HG02759 (cell line): ENCODE measurements around the gene SIK3.

Experiments used
- ATAC-seq: cut with Tn5 transposase; IDR thresholded peaks from one replicate; pipeline ENCODE4 v1.9.1; 2021; ENCODE audit warnings: mild to moderate bottlenecking, moderate library complexity; ENCODE audit not compliant: unreplicated experiment

SIK3 gene

DNA sequence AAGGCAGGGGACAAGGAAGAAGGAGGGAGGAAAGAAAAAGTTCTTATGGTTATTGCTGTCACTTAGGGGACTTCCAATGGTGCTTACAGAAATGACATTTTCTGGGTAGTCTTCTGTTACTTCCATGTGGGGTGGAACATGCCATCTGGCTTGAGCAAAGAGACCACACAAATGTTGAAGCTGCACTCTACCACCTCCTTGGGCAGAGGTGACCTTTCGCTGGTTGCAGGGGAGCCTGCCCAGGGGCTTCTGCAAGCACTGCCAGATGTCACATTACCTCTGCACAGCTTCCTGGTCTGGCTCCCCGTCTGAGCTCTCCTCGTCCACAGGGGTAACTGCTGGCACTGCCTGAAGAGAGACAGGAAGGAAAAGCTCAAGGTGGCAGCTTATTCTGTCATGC, 228.2 kb downstream of the SIK3 start:
- no peak for ATAC-seq

DNA sequence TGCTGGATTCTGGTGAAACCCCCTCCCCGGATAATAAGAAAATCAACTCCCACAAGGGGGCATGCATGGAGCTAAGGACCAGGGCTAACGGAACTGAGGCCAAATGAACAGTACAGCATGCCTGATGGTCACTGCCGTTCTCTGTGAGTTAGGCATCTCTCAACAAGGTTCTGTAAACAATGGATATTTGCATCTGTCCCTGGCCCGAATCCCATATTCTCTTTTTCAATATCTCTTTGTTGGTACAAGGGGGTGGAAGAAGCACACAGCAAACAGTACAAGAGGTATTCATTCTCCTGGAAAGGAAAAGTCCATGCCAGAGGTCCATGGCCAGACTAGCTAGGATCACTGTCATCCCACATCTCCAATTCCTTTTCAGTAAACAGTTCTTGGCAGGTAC, 228.6 kb downstream of the SIK3 start:
- no peak for ATAC-seq

DNA sequence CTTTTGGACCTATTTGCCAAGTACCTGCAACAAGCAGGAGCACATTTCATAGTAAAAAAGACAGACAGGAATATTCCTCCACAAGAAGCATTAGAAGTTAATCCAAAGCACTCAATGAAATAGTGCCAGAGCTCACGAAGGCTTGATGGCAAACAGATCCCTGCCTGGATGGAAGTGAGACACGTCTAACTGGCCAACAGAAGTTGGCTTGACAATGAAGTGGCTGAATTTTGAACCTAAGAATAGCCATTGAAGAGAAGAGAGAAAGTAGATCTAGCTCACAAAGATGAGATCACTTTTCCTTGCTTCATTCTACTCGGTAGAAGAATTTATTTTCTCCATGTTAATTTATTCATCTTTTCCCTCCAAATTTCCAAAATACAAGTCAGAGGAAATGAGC, 230.2 kb downstream of the SIK3 start:
- no peak for ATAC-seq

DNA sequence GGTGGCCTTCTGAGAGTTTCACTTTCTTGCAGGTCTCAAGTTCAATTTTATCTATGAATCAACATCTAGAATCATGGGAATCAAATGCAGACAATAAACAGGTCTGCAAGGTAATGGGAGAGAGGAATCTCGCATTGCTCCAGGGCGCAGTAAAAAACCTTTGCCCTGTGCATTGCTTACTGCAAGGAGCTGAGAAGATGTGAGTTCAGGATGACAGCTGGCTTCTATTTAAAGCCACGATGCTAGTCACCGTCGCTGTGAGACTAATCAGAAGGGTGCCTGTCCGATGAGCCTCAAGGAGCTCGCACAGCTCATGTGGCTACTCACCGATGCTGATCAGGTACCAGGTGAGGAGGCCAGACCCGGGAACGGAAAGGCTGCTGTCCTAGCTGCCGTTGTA, 230.6 kb downstream of the SIK3 start:
- ATAC-seq, result no peak

DNA sequence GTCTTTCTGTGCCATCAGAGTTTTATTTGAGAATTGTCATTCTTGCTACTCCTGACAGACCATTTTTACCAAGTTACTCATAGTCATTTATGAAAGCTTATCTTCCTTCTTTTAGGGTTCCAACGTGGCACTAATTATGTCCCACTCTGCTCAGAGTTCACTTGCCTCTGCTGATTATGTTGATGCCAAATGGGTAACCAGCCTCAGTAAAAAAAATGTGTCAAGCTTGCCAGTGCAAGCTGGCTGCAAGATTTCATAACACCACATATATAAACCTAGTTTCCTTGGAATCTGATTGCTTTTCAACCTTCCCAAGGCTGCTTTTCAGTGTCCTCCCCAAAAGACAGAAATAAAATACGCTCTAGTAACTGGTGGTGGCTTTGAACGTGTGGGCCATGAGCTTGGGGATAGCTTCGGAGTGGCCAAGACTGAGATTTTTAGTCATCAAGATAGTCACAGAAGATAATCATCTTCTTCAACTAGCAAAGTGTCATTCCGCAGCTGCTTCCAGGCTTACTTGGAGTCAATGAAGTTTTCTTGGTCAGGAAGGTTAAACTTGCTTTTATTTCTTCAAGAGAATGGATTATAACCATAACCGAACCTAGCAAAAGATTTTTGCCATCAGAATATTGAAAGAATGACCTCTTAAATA, 231.3 kb downstream of the SIK3 start:
- ATAC-seq, result no peak

DNA sequence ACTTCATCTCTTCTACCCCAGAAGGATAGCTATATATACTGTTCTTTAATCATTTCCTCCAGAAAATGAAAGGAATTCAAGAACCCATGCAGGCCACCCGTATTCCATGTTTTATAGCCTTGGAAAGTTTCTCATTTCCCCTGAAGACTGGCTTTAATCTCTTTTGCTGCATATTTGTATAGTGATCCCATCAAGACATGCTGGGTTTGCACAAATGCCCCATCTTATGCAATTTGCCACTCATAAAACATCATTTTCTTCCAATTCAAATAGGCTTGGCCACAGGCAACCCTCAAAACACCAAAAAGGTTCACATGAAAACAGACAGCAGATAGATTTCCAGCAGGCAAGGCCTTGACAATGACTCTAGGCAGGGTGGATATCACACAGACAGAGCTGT, 232.5 kb downstream of the SIK3 start:
- no peak for ATAC-seq

DNA sequence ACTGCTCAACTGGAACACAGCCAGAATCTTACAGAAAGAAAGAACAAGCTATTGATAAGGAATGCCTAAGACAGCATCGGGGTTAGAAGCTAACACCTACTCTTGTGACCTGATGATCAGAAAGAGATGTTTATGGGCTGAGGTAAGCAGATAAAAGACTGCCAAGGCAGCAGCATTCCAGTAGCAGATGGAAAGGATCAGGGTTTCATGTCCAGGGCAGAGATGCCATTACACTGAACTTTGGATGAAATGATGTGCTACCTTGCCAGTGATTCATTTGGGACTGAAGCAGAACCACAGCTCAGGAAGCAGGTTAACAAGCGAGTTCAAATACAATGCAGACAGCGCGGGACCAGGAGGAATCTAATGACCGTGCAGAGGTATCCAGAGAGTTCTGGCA, 233.7 kb downstream of the SIK3 start:
- ATAC-seq, result no peak

DNA sequence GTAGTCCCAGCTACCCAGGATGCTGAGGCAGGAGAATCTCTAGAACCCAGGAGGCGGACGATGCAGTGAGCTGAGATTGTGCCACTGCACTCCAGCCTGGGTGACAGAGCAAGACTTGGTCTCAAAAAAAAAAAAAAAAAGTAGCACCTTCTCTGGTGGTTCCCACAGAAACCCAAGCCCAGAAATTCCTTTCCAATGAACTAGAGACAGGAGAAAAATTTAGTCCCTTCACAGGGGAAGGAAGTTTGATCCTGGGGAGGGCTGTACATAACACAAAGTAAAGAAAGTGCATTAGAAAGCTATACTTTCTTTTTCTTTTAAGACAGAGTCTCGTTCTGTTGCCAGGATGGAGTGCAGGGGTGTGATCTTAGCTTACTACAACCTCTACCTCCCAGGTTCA, 235.3 kb downstream of the SIK3 start:
- ATAC-seq, result no peak

DNA sequence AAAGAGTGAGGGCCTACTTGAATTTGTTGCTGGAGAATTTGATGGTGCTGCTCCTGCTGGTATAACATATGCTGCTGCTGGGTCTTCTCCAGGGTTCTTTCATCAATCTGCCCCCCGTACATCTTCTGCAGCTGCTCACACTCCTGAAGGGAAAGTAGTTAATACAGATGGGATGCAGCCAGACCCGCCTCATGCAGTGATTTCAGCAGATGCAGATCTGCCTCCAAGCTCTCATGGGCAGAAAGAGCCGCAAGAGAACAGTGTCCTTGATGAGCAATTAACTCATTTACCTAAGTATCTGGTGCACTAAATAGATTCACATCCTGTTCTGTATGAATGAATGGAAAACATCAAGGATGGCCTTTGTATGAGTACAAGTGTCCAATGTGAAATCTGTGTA, 236.0 kb downstream of the SIK3 start:
- ATAC-seq, result no peak

DNA sequence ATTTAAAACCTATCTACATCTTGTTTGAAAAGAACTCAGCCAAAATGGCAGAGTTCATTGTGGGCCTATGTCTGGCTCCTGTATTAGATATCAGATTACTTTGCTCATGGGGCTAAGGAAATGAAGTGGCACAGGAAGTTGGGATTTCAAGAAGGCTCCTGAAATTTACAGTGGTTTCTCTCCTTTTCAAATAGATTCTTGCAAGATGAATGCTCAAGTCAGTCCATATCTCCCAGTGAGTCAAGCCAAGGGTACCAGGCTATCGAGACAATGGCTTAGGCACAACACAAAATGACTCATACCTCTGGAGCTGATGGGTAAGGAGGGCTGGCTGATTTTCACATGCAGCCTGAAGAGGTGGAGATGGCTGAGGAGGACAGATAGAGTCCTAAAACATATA, 236.7 kb downstream of the SIK3 start:
- ATAC-seq, result no peak

DNA sequence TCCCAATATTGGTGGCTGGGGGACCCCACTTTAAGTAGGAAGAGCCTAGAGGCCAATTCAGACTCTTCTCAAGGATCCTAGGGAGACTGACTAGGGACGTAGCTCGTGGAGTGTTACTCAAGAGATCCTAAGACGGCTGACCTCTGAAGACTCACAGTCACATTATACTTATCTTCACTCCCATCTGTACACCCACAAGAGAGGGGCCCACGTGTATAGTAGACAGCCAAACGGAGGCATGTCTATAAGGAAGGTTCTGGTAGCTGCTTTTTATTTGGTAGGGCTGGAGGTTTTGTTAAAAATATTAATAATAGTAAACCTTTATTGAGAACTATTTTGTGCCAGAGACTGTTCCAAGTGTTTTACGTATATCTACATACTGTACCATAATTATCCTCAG, 237.9 kb downstream of the SIK3 start:
- ATAC-seq, result no peak

DNA sequence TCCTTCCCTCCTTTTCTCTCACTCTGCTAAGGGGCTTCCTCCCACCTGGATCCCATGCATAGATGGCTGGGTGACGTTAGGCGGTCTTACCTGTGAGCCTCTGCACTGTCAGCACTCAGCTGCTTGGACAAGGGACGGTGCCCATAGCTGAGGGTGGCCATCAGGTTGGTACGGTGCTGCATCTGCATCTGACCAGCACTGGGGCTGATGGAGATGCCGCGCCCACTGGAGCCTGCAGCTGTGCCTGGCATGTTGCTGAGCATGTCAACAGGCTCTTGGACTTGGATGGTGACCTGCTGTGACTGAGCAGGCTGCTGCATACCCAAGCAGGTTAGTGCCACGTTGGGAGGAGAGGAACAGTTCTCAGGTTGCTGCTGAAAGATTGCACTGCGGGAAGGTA, 239.1 kb downstream of the SIK3 start:
- no peak for ATAC-seq

DNA sequence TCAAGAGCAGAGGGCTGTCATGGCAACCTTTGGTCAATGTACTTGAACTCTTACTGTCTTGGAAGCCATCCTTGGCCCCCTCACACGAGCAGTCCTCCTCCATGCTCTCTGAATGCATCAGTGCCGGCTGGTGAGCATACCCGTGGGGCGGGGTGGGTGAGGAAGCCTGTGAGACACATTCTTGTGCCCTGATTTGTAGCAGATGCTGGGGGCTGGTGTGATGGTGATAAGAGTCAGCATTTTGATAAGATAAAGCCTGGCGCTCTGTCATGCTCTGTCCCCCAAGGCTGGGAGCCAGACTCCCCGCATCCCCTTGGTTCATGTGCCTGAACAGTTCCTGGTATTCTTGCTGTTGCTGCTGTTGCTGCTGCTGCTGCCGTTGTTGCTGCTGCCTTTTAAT, 240.3 kb downstream of the SIK3 start:
- ATAC-seq, result no peak

DNA sequence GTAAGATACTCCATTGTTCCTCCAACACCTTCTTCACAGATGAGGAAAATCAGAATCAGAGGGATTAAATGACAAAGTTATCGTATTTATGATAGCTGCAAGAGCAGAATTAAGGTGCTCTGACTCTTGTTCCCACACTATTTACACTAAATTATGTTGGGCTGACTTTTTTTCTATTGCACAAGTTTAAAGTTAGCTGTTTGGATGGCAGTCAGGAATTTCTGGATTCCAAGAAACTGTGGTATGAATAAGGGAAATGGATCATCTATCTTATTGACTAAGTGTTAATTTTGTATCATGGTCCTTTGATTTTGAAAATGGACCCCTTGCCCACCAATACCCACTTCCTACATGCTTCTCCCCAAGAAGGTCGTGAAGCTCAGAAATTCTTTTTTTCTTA, 240.9 kb downstream of the SIK3 start:
- ATAC-seq, result no peak

DNA sequence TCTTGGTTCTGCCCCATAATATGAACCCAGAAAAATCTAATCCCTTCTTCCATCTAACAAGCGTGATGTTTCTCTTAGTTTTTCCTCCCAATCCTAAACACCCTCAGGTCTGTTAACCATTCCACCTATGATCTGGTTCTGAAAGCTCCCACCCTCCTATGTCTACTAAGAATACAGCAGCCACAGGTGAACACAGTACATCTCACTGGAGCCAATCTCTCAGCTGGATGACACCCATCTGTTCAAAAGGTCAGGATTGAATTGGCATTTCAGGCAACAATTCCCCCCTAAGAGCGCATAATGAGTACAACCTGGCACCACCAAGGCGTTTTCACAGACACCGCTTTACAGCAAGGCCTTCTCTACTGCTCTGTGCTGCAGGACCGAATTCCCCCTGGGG, 241.8 kb downstream of the SIK3 start:
- no peak for ATAC-seq

DNA sequence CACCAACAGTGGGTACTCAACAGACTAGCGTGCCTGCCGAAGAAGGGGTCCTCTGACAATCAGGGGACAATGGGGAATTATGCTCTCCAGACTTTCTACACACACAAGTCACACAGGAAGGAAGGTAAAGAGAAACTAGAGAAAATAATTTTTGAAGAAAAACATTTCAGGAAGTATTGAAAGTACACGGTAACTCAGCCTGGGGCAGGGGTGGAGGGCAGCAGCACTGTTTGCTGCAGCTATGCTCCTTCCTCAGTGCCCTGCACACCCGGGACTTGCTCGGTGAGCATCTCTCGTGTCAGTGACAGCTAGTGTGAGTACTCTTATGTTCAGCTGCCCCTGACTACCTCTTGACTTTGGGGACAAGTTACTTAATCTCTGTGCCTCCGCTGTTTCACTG, 242.8 kb downstream of the SIK3 start:
- ATAC-seq, result no peak

DNA sequence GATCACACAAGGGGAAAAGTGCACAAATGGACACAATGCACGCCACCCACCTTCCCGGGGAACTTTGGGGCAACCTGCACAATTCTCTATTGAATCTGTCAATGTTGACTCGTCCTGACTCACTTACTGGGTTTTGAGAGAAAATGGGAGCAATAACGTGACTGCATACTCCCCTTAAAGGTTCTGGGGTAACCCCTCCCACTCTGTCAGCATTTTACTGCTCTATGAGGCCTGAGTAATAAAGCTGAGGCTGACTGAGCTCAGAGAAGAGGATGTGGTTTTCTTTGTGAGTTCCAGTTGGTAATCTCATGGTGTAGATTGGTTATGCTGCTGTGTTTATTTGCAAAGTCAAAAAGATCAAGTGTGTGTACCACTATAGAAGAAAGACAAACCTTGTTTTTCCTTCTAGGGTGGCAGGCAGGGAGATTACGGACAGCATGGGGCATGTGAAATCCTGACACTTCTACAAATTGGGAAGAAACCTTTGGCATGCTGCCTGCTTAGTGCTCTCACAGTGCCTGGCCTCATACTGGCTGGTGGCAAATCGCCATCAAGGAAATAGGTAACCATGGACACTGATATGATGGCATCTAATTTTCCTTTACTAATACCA, 244.7 kb downstream of the SIK3 start:
- ATAC-seq, result peak; percentile 93

DNA sequence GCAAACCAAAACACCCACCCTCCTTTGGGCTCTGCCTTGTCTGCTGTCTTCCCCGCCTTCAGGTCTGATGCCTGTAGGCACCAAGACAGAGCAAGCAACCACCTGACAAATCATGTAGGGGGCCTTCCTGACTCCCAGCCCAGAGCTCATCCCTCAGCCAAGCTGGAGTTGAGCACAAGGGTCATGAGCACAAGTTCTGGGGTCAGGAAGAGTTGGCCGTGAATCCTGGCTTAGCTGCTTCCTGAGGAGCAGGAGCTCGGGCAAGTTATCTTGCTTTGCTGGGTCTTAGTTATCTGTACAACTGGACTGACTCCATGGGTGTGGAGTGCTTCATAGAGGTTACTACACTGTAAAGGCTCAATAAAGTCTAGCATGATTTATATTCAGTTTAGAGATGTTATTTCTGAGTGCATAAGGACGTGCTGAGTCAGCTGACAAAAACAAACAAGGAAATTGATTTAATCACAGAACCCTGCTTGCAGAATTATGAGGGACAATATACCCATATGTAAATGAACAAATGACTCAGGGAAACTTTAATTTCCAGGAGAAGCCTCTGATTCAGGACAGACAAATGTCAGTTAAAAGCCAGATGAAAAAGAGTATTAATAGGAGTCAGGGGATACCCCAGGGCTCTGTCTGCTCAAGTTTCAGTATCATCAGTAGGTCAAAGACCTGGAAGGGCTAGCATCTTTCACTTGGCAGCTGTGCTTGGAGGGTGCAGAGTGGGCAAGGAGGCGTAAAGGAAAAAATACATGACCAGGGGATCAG, 245.8 kb downstream of the SIK3 start:
- no peak for ATAC-seq

DNA sequence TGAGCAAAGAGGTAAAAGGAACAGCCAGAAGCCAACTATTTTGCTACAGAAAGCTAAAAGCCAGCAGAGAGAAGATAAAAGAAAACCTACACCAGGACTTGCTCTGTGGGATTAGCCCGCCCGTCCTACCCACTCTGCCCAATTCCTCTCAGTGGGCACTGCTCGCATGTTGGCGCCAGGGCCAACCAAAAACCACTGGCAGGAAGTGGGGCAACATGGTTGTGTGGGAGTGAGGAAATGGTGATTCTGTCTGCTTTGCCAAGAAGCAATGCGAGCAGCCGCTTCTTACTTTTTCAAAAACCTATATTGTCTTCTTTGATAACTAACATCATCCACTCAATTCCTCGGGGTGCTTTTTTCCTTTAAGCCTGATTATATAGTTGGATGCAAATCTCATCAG, 246.6 kb downstream of the SIK3 start:
- no peak for ATAC-seq

DNA sequence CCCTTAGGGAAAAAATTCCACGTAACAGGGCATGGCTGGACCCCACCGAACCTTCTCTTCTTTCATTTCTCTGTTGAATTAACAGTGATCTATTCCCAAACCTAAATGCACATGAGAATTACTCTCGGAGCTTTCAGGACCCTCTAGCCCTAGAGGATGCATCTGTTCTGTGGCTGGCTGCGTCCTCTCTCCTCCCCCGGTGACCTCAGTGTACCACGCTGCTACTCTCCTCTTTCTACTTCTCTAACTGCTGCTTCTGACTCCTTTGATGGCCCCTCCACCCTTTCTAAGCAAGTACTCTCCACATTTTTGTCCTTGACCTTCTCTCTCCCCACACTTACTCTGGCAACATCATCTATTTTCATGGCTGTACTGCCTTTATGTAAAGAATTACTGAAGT, 248.7 kb downstream of the SIK3 start:
- no peak for ATAC-seq

DNA sequence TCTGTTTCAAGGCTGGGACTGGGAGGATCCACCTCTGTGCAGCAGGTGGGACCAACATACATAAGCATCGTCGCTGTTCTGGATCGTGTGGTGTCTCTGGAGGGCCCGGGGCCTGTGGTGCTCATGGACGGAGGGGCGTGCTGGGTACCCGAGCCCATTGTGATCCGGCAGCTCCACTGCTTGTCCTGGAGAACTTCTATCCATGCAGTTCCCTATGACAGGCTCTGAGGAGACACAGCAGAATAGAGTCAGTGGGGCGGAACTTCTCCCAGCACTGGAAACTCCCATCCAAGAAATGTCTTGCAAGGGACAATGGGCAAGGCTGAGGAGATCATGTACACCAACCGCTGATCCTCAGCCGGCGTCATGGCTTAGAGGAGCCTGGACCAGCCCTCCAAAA, 249.2 kb downstream of the SIK3 start:
- no peak for ATAC-seq

DNA sequence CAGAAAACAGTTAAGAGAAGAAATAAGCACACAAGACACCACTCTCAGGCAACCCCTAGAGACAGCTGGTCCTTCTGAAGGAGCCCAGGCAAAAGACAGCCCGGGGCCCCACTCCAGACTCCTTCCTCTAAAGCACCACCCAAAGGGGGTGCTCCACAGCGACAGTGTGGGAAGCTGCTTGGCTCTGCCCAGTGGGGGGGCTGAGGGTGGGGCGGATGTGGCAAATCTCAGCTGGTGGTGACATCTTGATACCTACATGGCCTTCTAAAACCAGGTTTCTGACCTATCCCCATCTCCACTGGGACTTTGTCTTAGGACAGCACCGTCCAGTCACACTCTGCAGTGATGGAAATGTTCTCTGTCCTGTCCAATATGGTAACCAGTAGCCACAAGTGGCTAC, 250.6 kb downstream of the SIK3 start:
- ATAC-seq, result no peak
